ENCODE data around the gene CARD9. TPM values are rescaled to one million over a fixed set of nuclear protein-coding genes. Genes with fewer than 3 reads are reported as not detected.

The CARD9 gene
- total RNA-seq, 4 donors from 2014 or later = 1.1 to 5.6 (median 2.0) TPM

- Histone ChIP-seq H3K36me3 (no peaks in the 10 kb centered on the region), H3K27me3 (peaks cover 5% of the 10 kb centered on the region), H3K27ac (no peak overlapping the region), H3K4me1 (peaks cover 4 to 17% (median 9%) of the 10 kb centered on the region in 4 donors), H3K9me3 (no peaks in the 10 kb centered on the region), H3K4me3 (no peak overlapping the region)
- intact Hi-C loops (cut with DNase I; ENCODE audit: low total_unique reads) = loop anchor here (10.0 kb wide), 1 partner anchor 72 kb away; the partner anchor contains the start of gene SNAPC4
- no peak for TF ChIP-seq EP300 (IDR thresholded peaks at IDR 0.05; ENCODE audit: low read depth)
- no peak for TF ChIP-seq CTCF (IDR thresholded peaks at IDR 0.05)
- TF ChIP-seq POLR2AphosphoS5 (IDR thresholded peaks at IDR 0.05) = no peak
- no peak for TF ChIP-seq POLR2A (IDR thresholded peaks at IDR 0.05)
- in situ Hi-C loops (cut with MboI; ENCODE audit: low pct_ligation_motif_present in 1 of 4, low pct_unique_long_range_greater_than_20kb in 1 of 4, low sequenced_read_pairs in 3 of 4) = no loop called here
- no peak for DNase-seq
- WGBS, 2 donors (ENCODE audit: low coverage in 1 of 2) = 57 to 77% methylated on average over 2 to 9 of the region's 12 CpGs
These were observed 40.4 kb downstream of the CARD9 start for GRCh38 chr9:136333045-136333444.

GRCh38 chr9:136332482-136332983 is 40.9 kb downstream of the CARD9 start:
- Histone ChIP-seq H3K9me3 (no peaks in the 10 kb centered on the region), H3K4me1 (peaks cover 7 to 20% (median 12%) of the 10 kb centered on the region in 4 donors), H3K27me3 (peaks cover 10% of the 10 kb centered on the region), H3K27ac (no peak overlapping the region), H3K4me3 (no peak overlapping the region), H3K36me3 (no peaks in the 10 kb centered on the region)
- DNase-seq = no peak
- intact Hi-C loops (cut with DNase I; ENCODE audit: low total_unique reads) = loop anchor here (10.0 kb wide), 1 partner anchor 72 kb away; the partner anchor contains the start of gene SNAPC4
- TF ChIP-seq POLR2A (IDR thresholded peaks at IDR 0.05) (no peak), EP300 (IDR thresholded peaks at IDR 0.05; ENCODE audit: low read depth) (no peak), CTCF (IDR thresholded peaks at IDR 0.05) (no peak), POLR2AphosphoS5 (IDR thresholded peaks at IDR 0.05) (no peak)
- in situ Hi-C loops (cut with MboI; ENCODE audit: low pct_ligation_motif_present in 1 of 4, low pct_unique_long_range_greater_than_20kb in 1 of 4, low sequenced_read_pairs in 3 of 4) = no loop called here
- 71 to 79% methylated on average over 2 to 9 of the region's 11 CpGs for WGBS, 2 donors (ENCODE audit: low coverage in 1 of 2)

GRCh38 chr9:136331556-136332481 is 41.6 kb downstream of the CARD9 start:
- Histone ChIP-seq H3K27ac (no peak overlapping the region), H3K4me3 (no peak overlapping the region), H3K4me1 (peaks cover 7 to 24% (median 14%) of the 10 kb centered on the region in 4 donors), H3K36me3 (no peaks in the 10 kb centered on the region), H3K27me3 (peaks cover 16% of the 10 kb centered on the region), H3K9me3 (no peaks in the 10 kb centered on the region)
- intact Hi-C loops (cut with DNase I; ENCODE audit: low total_unique reads) = loop anchor here (10.0 kb wide), 1 partner anchor 73 kb away; the partner anchor contains the start of gene SNAPC4
- TF ChIP-seq POLR2A (IDR thresholded peaks at IDR 0.05) = no peak
- no peak for TF ChIP-seq CTCF (IDR thresholded peaks at IDR 0.05)
- TF ChIP-seq POLR2AphosphoS5 (IDR thresholded peaks at IDR 0.05) = no peak
- TF ChIP-seq EP300 (IDR thresholded peaks at IDR 0.05; ENCODE audit: low read depth) = no peak
- in situ Hi-C loops (cut with MboI; ENCODE audit: low pct_ligation_motif_present in 1 of 4, low pct_unique_long_range_greater_than_20kb in 1 of 4, low sequenced_read_pairs in 3 of 4) = no loop called here
- WGBS, 2 donors (ENCODE audit: low coverage in 1 of 2) = 67% methylated on average over 42 of the region's 46 CpGs; no CpG with 5 or more reads in 1 of the 2 donors
- DNase-seq = no peak

- Histone ChIP-seq H3K36me3 (no peaks in the 10 kb centered on the region), H3K27me3 (peaks cover 22% of the 10 kb centered on the region), H3K4me3 (no peak overlapping the region), H3K4me1 (peaks cover 7 to 30% (median 18%) of the 10 kb centered on the region in 4 donors), H3K9me3 (no peaks in the 10 kb centered on the region), H3K27ac (no peak overlapping the region)
- no peak for TF ChIP-seq POLR2AphosphoS5 (IDR thresholded peaks at IDR 0.05)
- no peak for TF ChIP-seq EP300 (IDR thresholded peaks at IDR 0.05; ENCODE audit: low read depth)
- no peak for TF ChIP-seq CTCF (IDR thresholded peaks at IDR 0.05)
- TF ChIP-seq POLR2A (IDR thresholded peaks at IDR 0.05) = no peak
- in situ Hi-C loops (cut with MboI; ENCODE audit: low pct_ligation_motif_present in 1 of 4, low pct_unique_long_range_greater_than_20kb in 1 of 4, low sequenced_read_pairs in 3 of 4) = no loop called here
- intact Hi-C loops (cut with DNase I; ENCODE audit: low total_unique reads) = loop anchor here (10.0 kb wide), 1 partner anchor 74 kb away; the partner anchor contains the start of gene SNAPC4
- no peak for DNase-seq
- WGBS, 2 donors (ENCODE audit: low coverage in 1 of 2) = 79% methylated on average over 13 of the region's 15 CpGs; no CpG with 5 or more reads in 1 of the 2 donors
These were observed 42.4 kb downstream of the CARD9 start for GRCh38 chr9:136331030-136331429.

Measured in transverse colon (tissue), 4 donors.